SU-DHL-6 (cell line): ENCODE data around the gene SLC25A29.

Source experiments
- CTCF ChIP-seq: fragments of 200-600 bp; sonication (generic); IDR thresholded peaks from one replicate; pipeline ENCODE4 v1.5.1; 2017; ENCODE audit warnings: antibody characterized with exemption, mild to moderate bottlenecking, low read length, moderate library complexity; ENCODE audit not compliant: insufficient read depth, poor library complexity, severe bottlenecking
- EZH2phosphoT487 ChIP-seq: fragments of 200-600 bp; sonication (generic), shearing (Covaris generic); conservative IDR thresholded peaks from 2 replicates; pipeline ENCODE4 v1.6.1; 2018; ENCODE audit warnings: mild to moderate bottlenecking, antibody characterized with exemption, low read length, moderate library complexity, mixed read lengths

GRCh38 chr14:100302616-100303015 is 3.6 kb downstream of the SLC25A29 start:
- TF ChIP-seq CTCF (no peak), EZH2phosphoT487 (no peak)
